Ishikawa (cell line): ENCODE results near the gene USP46.

Experiments used
- CEBPB ChIP-seq: IDR thresholded peaks from 2 replicates; pipeline ENCODE4 v1.6.1; 2012
- CREB1 ChIP-seq: IDR thresholded peaks from 2 replicates; pipeline ENCODE4 v1.6.1; 2012; ENCODE audit warnings: low read depth
- EGR1 ChIP-seq: IDR thresholded peaks from 2 replicates; pipeline ENCODE4 v1.6.1; 2012
- EP300 ChIP-seq: IDR thresholded peaks from 2 replicates; pipeline ENCODE4 v1.6.1; 2012; ENCODE audit warnings: borderline replicate concordance
- FOXM1 ChIP-seq: IDR thresholded peaks from 2 replicates; pipeline ENCODE4 v1.6.1; 2012; ENCODE audit warnings: low read depth, borderline replicate concordance
- NFIC ChIP-seq: IDR thresholded peaks from 2 replicates; pipeline ENCODE4 v1.6.1; 2012
- RAD21 ChIP-seq: IDR thresholded peaks from 2 replicates; pipeline ENCODE4 v1.6.1; 2012; ENCODE audit warnings: low read depth
- TAF1 ChIP-seq: IDR thresholded peaks from 2 replicates; pipeline ENCODE4 v1.6.1; 2012; ENCODE audit warnings: low read depth, mild to moderate bottlenecking
- TCF12 ChIP-seq: IDR thresholded peaks from 2 replicates; pipeline ENCODE4 v1.6.1; 2012; ENCODE audit warnings: low read depth
- TEAD4 ChIP-seq: IDR thresholded peaks from 2 replicates; pipeline ENCODE4 v1.6.1; 2012
- YY1 ChIP-seq: IDR thresholded peaks from 2 replicates; pipeline ENCODE4 v1.6.1; 2012; ENCODE audit warnings: low read depth
- ZBTB7A ChIP-seq: IDR thresholded peaks from 2 replicates; pipeline ENCODE4 v1.6.1; 2012; ENCODE audit warnings: low read depth
- TF ChIP-seq, protein P1 (sequence below): IDR thresholded peaks from 2 replicates; pipeline ENCODE4 v1.6.1; 2012
- TF ChIP-seq, protein P2 (sequence below): IDR thresholded peaks from 2 replicates; pipeline ENCODE4 v1.6.1; 2012; ENCODE audit warnings: low read depth, mild to moderate bottlenecking
- TF ChIP-seq, protein P3 (sequence below): IDR thresholded peaks from 2 replicates; pipeline ENCODE4 v1.6.1; 2012

Gene USP46

DNA sequence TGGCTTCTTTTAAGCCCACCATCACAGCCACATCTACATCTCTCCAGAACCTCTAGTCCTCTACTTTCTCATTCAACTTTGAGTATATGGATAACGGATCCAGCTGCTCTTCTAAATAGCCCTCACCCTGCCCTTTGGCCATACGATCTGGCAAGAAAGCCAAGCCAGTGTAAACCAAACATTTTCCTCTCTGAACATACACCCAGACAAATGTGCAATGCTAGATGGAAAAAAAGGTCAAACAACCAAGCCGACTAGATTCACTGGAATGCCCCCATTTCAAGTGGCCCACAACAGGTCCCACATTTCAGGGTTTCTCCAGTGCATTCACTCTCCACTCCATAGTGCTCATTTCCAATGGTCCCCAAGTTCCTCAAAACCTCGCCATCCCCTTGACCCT, 24.0 kb downstream of the USP46 start:
- TF ChIP-seq TEAD4 (no peak), TCF12 (no peak), RAD21 (no peak), NFIC (no peak)

DNA sequence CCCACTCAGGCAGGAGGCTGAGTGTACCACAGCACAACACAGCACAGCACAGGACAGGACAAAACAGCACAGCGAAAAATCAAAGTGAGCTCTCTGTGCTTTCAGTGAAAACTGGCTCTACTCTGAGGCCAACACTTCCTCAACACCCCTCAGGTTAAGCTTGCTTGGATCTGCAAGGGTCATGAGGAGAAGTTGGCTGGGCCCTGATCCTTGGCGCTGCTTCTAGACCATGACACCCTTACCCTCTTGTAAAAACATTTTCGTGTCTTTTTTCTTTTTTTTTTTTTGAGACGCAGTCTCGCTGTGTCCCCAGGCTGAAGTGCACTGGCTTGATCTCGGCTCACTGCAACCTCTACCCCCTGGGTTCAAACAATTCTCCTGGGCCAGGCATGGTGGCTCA, 25.3 kb downstream of the USP46 start:
- TF ChIP-seq, protein P1, sequence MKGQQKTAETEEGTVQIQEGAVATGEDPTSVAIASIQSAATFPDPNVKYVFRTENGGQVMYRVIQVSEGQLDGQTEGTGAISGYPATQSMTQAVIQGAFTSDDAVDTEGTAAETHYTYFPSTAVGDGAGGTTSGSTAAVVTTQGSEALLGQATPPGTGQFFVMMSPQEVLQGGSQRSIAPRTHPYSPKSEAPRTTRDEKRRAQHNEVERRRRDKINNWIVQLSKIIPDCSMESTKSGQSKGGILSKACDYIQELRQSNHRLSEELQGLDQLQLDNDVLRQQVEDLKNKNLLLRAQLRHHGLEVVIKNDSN = no peak
- TF ChIP-seq FOXM1 (no peak), EGR1 (no peak), TAF1 (no peak), CREB1 (no peak), TEAD4 (no peak), ZBTB7A (no peak), EP300 (no peak), TCF12 (no peak), RAD21 (no peak), NFIC (no peak), CEBPB (no peak), YY1 (no peak)
- TF ChIP-seq, protein P2, sequence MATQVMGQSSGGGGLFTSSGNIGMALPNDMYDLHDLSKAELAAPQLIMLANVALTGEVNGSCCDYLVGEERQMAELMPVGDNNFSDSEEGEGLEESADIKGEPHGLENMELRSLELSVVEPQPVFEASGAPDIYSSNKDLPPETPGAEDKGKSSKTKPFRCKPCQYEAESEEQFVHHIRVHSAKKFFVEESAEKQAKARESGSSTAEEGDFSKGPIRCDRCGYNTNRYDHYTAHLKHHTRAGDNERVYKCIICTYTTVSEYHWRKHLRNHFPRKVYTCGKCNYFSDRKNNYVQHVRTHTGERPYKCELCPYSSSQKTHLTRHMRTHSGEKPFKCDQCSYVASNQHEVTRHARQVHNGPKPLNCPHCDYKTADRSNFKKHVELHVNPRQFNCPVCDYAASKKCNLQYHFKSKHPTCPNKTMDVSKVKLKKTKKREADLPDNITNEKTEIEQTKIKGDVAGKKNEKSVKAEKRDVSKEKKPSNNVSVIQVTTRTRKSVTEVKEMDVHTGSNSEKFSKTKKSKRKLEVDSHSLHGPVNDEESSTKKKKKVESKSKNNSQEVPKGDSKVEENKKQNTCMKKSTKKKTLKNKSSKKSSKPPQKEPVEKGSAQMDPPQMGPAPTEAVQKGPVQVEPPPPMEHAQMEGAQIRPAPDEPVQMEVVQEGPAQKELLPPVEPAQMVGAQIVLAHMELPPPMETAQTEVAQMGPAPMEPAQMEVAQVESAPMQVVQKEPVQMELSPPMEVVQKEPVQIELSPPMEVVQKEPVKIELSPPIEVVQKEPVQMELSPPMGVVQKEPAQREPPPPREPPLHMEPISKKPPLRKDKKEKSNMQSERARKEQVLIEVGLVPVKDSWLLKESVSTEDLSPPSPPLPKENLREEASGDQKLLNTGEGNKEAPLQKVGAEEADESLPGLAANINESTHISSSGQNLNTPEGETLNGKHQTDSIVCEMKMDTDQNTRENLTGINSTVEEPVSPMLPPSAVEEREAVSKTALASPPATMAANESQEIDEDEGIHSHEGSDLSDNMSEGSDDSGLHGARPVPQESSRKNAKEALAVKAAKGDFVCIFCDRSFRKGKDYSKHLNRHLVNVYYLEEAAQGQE = no peak
- TF ChIP-seq, protein P3, sequence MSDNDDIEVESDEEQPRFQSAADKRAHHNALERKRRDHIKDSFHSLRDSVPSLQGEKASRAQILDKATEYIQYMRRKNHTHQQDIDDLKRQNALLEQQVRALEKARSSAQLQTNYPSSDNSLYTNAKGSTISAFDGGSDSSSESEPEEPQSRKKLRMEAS = no peak

DNA sequence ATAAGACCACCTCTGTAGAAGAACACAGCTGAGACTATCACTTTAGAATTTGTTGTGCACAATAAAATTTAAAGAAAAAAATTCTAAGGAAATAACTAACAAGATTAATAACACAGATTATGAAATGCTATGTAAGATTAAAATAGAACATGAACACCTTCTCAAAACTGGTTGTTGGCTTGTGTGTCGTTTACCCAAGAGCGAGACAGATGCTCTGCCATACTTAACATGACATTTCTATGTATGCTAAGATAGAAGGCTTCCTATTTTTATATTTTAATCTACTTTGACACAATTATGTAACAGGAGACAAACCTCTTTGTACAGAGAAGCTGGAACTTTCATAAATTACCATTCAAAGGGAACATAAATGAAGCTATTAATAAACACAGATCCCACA, 30.1 kb downstream of the USP46 start:
- TF ChIP-seq YY1 = no peak
- TF ChIP-seq EP300 = no peak
- TF ChIP-seq EGR1 = no peak
- TF ChIP-seq, protein P2 = no peak
- no peak for TF ChIP-seq CEBPB
- no peak for TF ChIP-seq CREB1
- no peak for TF ChIP-seq FOXM1
- TF ChIP-seq, protein P3 = no peak
- TF ChIP-seq RAD21 = no peak
- no peak for TF ChIP-seq TEAD4
- TF ChIP-seq, protein P1 = no peak
- TF ChIP-seq TCF12 = no peak
- no peak for TF ChIP-seq ZBTB7A
- no peak for TF ChIP-seq NFIC
- no peak for TF ChIP-seq TAF1

DNA sequence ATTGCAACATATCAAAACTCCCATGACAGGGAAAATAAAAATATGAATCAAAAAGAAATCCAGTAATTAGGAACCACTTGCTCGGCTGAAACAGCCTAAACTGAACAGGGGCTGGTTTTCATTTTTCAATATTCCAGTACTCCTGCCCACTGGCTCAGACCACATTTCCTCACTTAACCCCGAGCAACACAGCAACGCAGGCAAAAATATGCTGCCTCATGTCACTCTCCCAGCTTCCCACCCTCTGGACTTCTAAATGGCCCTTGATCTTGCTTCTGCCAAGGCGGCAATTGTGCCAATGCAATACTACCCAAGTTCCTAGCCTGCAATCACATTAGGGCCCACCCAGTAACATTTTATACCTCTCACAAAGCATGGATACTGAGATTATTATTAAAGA, 30.6 kb downstream of the USP46 start:
- no peak for TF ChIP-seq TEAD4
- TF ChIP-seq CEBPB = no peak
- no peak for TF ChIP-seq CREB1
- no peak for TF ChIP-seq EP300
- TF ChIP-seq NFIC = no peak
- no peak for TF ChIP-seq FOXM1
- no peak for TF ChIP-seq RAD21
- TF ChIP-seq ZBTB7A = no peak
- TF ChIP-seq, protein P2 = no peak
- TF ChIP-seq TCF12 = no peak
- TF ChIP-seq, protein P1 = no peak
- TF ChIP-seq TAF1 = no peak
- TF ChIP-seq, protein P3 = no peak
- TF ChIP-seq YY1 = no peak
- no peak for TF ChIP-seq EGR1
